SU-DHL-6 (cell line): ENCODE results near the gene NAT8.

Experiments used
- CTCF ChIP-seq: fragments of 200-600 bp; sonication (generic); IDR thresholded peaks from one replicate; pipeline ENCODE4 v1.5.1; 2017; ENCODE audit warnings: antibody characterized with exemption, mild to moderate bottlenecking, low read length, moderate library complexity; ENCODE audit not compliant: insufficient read depth, poor library complexity, severe bottlenecking
- EZH2phosphoT487 ChIP-seq: fragments of 200-600 bp; sonication (generic), shearing (Covaris generic); conservative IDR thresholded peaks from 2 replicates; pipeline ENCODE4 v1.6.1; 2018; ENCODE audit warnings: mild to moderate bottlenecking, antibody characterized with exemption, low read length, moderate library complexity, mixed read lengths

- TF ChIP-seq CTCF (no peak), EZH2phosphoT487 (no peak)
These were observed 12.0 kb upstream of the NAT8 start for GRCh38 chr2:73654175-73654574.
